HCT116 (cell line): Measurements from ENCODE around the gene SH3PXD2A. TPM values are rescaled to one million over a fixed set of nuclear protein-coding genes. Genes with fewer than 3 reads are reported as not detected.

Source experiments
- ATAC-seq: fragments of 200-7000 bp; cut with Tn5 transposase; 2 replicates; pipeline ENCODE4 v1.9.1; 2020; ENCODE audit warnings: mild to moderate bottlenecking, moderate library complexity
- BruUV-seq: library from RNA; stranded (reverse); fragments of 400-500 nt; replicated peaks from 2 replicates; lab custom pipeline; 2021; lab: Mats Ljungman, UMichigan
- CTCF ChIA-PET: fragments of 300-600 bp; sonication (Branson Sonifier 250); formaldehyde crosslinking; loops from one replicate; lab custom pipeline; 2021; ENCODE audit warnings: antibody characterized with exemption; lab: Charles Lee
- POLR2A ChIA-PET: fragments of 300-600, 350-600 bp; sonication (Branson Sonifier 250); formaldehyde crosslinking; loops from one replicate; lab custom pipeline; 2021; ENCODE audit warnings: antibody characterized with exemption; lab: Charles Lee
- RAD21 ChIA-PET, 2 experiments: fragments of 300-600 bp; sonication (Branson Sonifier 250); formaldehyde crosslinking; loops; one replicate each; lab custom pipeline; 2023; ENCODE audit warnings: low total read pairs in 2 of 2; ENCODE audit not compliant: uncharacterized antibody in 2 of 2, unreplicated experiment in 2 of 2, low non-redundant PET in 1 of 2; lab: Charles Lee
- DNase-seq: peaks from one replicate; pipeline ENCODE4 v3.0.0-alpha.2; 2010; ENCODE audit warnings: low read depth, low spot score
- H2AFZ ChIP-seq: fragments of 200-600 bp; shearing (Covaris generic), sonication (generic); 2 replicates; pipeline ENCODE4 v1.6.1; 2017; ENCODE audit warnings: low read depth, mixed run types, mixed read lengths, antibody characterized with exemption, low read length; ENCODE audit not compliant: poor library complexity, severe bottlenecking
- H3K27ac ChIP-seq: 2 replicates; pipeline ENCODE4 v1.5.1; 2012; ENCODE audit warnings: low read depth, low read length
- H3K27me3 ChIP-seq: fragments of 200-600 bp; sonication (generic); 2 replicates; pipeline ENCODE4 v1.6.1; 2016; ENCODE audit warnings: mixed run types, low read length, mixed read lengths; ENCODE audit not compliant: insufficient read depth
- H3K36me3 ChIP-seq, 2 experiments: fragments of 200-500 bp in 1 of 2; fragments of 200-600 bp in 1 of 2; sonication (Bioruptor generic) in 1 of 2; sonication (generic) in 1 of 2; 2 replicates each; pipeline versions ENCODE4 v1.5.1 to v1.6.1; 2014 to 2016; ENCODE audit warnings: low read length in 2 of 2, inconsistent platforms in 1 of 2, mixed read lengths in 1 of 2, mixed run types in 1 of 2; ENCODE audit not compliant: insufficient read depth in 2 of 2, control insufficient read depth in 1 of 2
- H3K4me1 ChIP-seq, 2 experiments: fragments of 200-600 bp in 1 of 2; sonication (generic) in 1 of 2; 2 replicates each; pipeline versions ENCODE4 v1.5.1 to v1.6.1; 2012 to 2017; ENCODE audit warnings: low read length in 2 of 2, inconsistent platforms in 1 of 2, mild to moderate bottlenecking in 1 of 2, mixed read lengths in 1 of 2, mixed run types in 1 of 2, moderate library complexity in 1 of 2; ENCODE audit not compliant: insufficient read depth in 2 of 2, control insufficient read depth in 1 of 2
- H3K4me2 ChIP-seq: fragments of 200-600 bp; sonication (generic); 2 replicates; pipeline ENCODE4 v1.6.1; 2017; ENCODE audit warnings: mixed run types, low read length, mixed read lengths
- H3K4me3 ChIP-seq, 2 experiments: fragments of 200-600 bp in 1 of 2; sonication (generic) in 1 of 2; replicated peaks in 1 of 2; 2 replicates each; pipeline ENCODE4 v1.5.1; 2011 to 2016; ENCODE audit warnings: low read length in 2 of 2, control low read depth in 1 of 2, low read depth in 1 of 2, mild to moderate bottlenecking in 1 of 2, mixed read lengths in 1 of 2, mixed run types in 1 of 2
- H3K79me2 ChIP-seq: fragments of 200-600 bp; sonication (generic); 2 replicates; pipeline ENCODE4 v1.6.1; 2017; ENCODE audit warnings: mild to moderate bottlenecking, mixed run types, low read length, moderate library complexity, mixed read lengths; ENCODE audit not compliant: insufficient read depth
- H3K9ac ChIP-seq: fragments of 200-600 bp; sonication (generic); 2 replicates; pipeline ENCODE4 v1.6.1; 2016; ENCODE audit warnings: low read length, mixed read lengths
- H3K9me2 ChIP-seq: fragments of 200-600 bp; sonication (generic), shearing (Covaris generic); 2 replicates; pipeline ENCODE4 v1.6.1; 2017; ENCODE audit warnings: mixed run types, mild to moderate bottlenecking, moderate library complexity; ENCODE audit not compliant: insufficient read depth
- H3K9me3 ChIP-seq, 2 experiments: fragments of 200-500 bp in 1 of 2; fragments of 200-600 bp in 1 of 2; sonication (Bioruptor generic) in 1 of 2; sonication (generic) in 1 of 2; 2 replicates each; pipeline ENCODE4 v1.6.1; 2014 to 2017; ENCODE audit warnings: low read length in 2 of 2, mixed read lengths in 2 of 2, inconsistent platforms in 1 of 2, low read depth in 1 of 2, mild to moderate bottlenecking in 1 of 2, mixed run types in 1 of 2, moderate library complexity in 1 of 2; ENCODE audit not compliant: control insufficient read depth in 1 of 2, insufficient read depth in 1 of 2
- H4K20me1 ChIP-seq: fragments of 200-600 bp; sonication (generic), shearing (Covaris generic); 2 replicates; pipeline ENCODE4 v1.6.1; 2017; ENCODE audit warnings: mixed run types, mild to moderate bottlenecking, moderate library complexity; ENCODE audit not compliant: insufficient read depth
- CTCF ChIP-seq, 3 experiments: fragments of 200-600 bp in 1 of 3; sonication (generic) in 1 of 3; IDR thresholded peaks in 2 of 3; conservative IDR thresholded peaks in 1 of 3; 2 replicates each; pipeline ENCODE4 v1.5.1; 2012 to 2017; ENCODE audit warnings: low read depth in 2 of 3, low read length in 2 of 3, antibody characterized with exemption in 1 of 3, borderline replicate concordance in 1 of 3, control low read depth in 1 of 3, mild to moderate bottlenecking in 1 of 3, mixed read lengths in 1 of 3, mixed run types in 1 of 3, moderate library complexity in 1 of 3; ENCODE audit not compliant: insufficient read depth in 1 of 3
- ELF1 ChIP-seq: IDR thresholded peaks from 2 replicates; pipeline ENCODE4 v1.6.1; 2012; ENCODE audit warnings: low read depth, borderline replicate concordance
- POLR2A ChIP-seq: IDR thresholded peaks from 2 replicates; pipeline ENCODE4 v1.7.0; 2011; ENCODE audit warnings: borderline replicate concordance; ENCODE audit not compliant: insufficient read depth, insufficient read length; ENCODE audit errors: extremely low read depth
- SIN3A ChIP-seq: IDR thresholded peaks from 2 replicates; pipeline ENCODE4 v1.6.1; 2012; ENCODE audit warnings: low read depth
- SRF ChIP-seq: IDR thresholded peaks from 2 replicates; pipeline ENCODE4 v1.6.1; 2012; ENCODE audit warnings: low read depth
- intact Hi-C: fragments of 100-400 bp; cut with micrococcal nuclease; formaldehyde crosslinking; loops from 2 replicates; pipeline ENCODE4 v1.10.0; 2022
- total RNA-seq: library from RNA; stranded (reverse); gene quantifications from one replicate; pipeline ENCODE4 v1.2.1, GENCODE V29; 2021; ENCODE audit not compliant: unreplicated experiment

The SH3PXD2A gene
- total RNA-seq, 1 experiment from 2014 or later: 8.7 TPM

- TF ChIP-seq POLR2A (no peak), CTCF (IDR thresholded peaks at IDR 0.05 in 2 of 3, conservative IDR thresholded peaks at IDR 0.05 in 1 of 3; ENCODE audit: borderline replicate concordance in 1 of 3, insufficient read depth in 1 of 3, low read depth in 2 of 3, low read length in 2 of 3) (no peak)
Observed at GRCh38 chr10:103626178-103626577, 229.2 kb downstream of the SH3PXD2A start (continued).

GRCh38 chr10:103622935-103623574 lies 232.3 kb downstream of the SH3PXD2A start:
- Histone ChIP-seq H3K4me2 (no peak overlapping the region), H3K36me3 (no peaks in the 10 kb centered on the region), H3K79me2 (no peaks in the 10 kb centered on the region), H3K4me3 (no peak overlapping the region), H3K27ac (no peak overlapping the region), H3K9me3 (no peaks in the 10 kb centered on the region), H4K20me1 (no peaks in the 10 kb centered on the region), H3K9me2 (no peaks in the 10 kb centered on the region), H3K27me3 (no peaks in the 10 kb centered on the region), H3K4me1 (no peaks in the 10 kb centered on the region), H2AFZ (no peak overlapping the region), H3K9ac (no peak overlapping the region)
- POLR2A ChIA-PET: no interaction called here
- TF ChIP-seq SIN3A: no peak
- TF ChIP-seq ELF1: no peak
- TF ChIP-seq CTCF (IDR thresholded peaks at IDR 0.05 in 2 of 3, conservative IDR thresholded peaks at IDR 0.05 in 1 of 3; ENCODE audit: borderline replicate concordance in 1 of 3, insufficient read depth in 1 of 3, low read depth in 2 of 3, low read length in 2 of 3): no peak
- no peak for TF ChIP-seq SRF
- RAD21 ChIA-PET: no interaction called here
- DNase-seq (no peak), ATAC-seq (no peak)
- no TSS peak for BruUV-seq
- CTCF ChIA-PET: no interaction called here
- intact Hi-C loops: no loop called here
